HG03460 (cell line): ENCODE measurements around the gene SLC9A3.

Experiments used
- ATAC-seq: cut with Tn5 transposase; IDR thresholded peaks from one replicate; pipeline ENCODE4 v1.9.1; 2021; ENCODE audit not compliant: unreplicated experiment

Gene SLC9A3

DNA sequence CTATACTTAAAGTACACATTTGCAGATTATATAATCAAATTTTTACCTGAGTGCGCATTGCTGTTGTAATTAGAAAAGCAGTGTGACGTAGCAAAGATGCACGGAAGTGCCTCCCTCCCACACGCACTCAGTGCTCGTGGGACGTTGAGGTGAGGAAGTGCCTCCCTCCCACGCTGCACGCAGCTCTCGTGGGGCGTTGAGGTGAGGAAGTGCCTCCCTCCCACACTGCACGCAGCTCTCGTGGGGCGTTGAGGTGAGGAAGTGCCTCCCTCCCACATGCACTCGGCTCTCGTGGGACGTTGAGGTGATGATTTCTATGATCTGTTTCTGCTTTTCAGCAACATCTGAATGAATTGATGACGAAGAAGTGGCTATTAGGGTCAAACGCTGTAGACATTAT lies 60.3 kb downstream of the SLC9A3 start:
- no peak for ATAC-seq

GRCh38 chr5:463301-463700 lies 60.9 kb downstream of the SLC9A3 start:
- no peak for ATAC-seq

DNA sequence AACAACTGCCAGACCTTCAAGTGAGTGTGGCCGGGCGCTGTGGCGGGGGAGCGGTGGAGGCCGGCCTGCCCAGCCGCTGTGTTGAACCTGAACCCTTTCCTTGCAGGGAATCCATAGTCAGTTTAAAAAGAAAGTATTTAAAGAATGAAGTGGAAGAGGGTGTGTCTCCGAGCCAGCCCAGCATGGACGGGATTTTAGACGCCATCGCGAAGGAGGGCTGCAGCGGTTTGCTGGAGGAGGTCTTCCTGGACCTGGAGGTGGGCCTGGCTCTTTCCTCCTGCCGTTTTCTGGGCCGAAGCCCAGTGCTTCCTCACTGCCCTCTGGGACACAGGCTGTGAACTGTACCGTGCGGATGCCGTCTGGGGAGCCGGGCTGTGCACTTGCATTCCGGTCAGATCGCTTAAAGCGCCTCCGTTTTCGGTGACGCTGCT lies 62.2 kb downstream of the SLC9A3 start:
- ATAC-seq = no peak

DNA sequence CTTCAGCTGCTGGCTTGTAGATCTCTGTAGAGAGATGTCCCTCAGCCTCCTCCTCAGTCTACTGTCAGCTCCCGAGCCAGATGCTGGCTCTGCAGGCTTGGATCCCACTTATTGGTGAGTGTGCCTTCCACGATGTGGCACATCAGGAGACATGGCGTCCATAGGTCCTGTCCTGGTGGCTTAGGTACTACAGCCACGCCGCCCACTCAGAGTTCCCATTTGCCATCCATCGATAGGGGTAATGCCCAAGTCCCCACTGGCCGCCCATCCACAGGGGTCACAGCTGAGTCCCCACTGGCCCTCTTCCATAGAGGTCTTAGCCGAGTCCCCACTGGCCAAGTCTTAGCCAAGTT lies 64.0 kb downstream of the SLC9A3 start:
- no peak for ATAC-seq

GRCh38 chr5:459562-460272 lies 64.5 kb downstream of the SLC9A3 start:
- no peak for ATAC-seq

DNA sequence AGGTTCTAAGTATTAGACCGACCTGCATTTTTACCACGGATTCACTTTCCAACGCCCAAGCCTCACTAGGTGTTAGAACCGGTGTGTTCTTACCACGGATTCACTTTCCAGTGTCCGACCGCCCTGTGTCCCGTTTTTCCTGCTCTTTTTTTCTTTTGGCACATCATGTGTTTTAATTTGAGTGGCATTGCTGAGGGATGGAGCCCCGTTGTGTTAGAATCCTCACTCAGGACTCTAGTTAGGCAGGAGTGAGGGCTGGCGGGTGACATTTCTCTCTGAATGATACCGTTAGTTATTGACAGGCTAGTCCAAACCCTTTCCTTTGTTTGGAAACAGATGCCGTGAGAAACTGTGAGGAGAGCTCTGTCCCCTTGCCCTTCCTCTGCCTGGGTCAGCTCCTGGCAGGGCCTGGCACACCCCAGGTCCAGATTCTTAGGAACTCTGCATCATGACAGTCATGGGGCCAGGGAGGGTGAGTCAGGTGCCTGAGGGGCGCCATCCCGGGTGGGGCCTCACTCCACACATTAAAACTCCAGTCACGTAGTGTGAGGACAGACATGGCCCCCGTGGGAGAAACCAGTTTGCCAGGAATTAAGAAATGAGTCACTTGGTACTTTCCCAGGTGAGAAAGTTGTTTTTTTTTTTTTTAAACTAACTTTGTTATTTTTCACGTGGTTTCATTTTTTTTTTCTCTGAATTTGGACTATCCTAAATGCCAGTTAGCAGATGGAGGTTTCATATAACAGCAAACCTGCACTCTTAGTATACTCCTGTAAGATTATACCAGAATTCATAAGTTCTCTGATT lies 65.5 kb downstream of the SLC9A3 start:
- ATAC-seq = peak; percentile 60

DNA sequence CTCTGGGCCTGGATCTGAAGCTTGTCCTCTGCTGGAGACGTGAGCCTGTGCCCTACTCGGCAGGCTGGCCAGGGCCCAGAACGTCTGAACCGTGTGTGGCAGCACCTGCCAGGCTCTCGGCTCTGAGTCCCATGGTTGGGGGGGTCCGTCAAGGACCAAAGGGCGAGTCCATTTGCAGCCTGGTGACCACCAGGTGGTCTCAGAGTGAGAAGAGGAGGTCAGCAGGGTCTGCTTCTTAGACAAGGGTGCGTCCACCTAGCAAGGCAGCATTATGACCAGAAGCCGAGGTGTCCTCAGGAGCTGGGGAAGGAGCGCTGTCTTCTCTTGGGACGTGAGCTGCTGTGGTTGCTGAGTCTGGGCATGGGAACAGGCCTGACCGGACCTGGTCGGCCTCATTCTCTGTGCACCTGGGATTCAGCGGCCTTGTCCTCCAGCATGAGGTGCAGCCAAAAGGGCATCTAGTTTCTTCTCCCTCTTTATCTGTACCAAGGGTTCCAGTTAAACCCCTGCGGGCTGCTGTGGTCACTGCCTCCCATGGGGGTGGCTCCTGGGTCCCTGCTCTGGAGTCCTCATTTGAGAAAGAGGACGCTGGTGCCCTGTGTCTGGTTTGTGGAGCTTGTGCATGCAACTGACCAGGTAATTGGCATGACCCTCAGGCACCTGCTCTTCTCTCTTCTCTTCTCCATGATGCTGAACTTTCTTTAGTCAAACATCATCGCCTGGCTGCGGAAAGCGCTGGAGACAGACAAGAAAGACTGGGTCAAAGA lies 66.9 kb downstream of the SLC9A3 start:
- ATAC-seq = no peak

GRCh38 chr5:456351-457194 lies 67.7 kb downstream of the SLC9A3 start:
- ATAC-seq = no peak

DNA sequence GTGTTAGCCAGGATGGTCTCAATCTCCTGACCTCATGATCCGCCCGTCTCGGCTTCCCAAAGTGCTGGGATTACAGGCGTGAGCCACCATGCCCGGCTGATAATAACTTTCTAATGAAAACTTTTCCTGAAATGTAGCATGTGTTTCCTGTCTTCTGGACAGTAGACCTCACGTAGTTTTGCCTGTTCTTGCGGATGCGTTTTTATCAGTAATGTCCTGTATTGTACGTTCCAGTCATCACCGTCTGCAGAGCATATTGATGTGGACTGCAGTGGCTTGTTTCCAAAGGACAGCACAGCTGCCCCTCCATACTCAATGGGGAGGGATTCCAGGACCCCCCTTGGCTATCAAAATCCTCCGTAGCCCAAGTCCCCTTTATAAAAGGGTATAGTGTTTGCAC lies 68.4 kb downstream of the SLC9A3 start:
- ATAC-seq = no peak

DNA sequence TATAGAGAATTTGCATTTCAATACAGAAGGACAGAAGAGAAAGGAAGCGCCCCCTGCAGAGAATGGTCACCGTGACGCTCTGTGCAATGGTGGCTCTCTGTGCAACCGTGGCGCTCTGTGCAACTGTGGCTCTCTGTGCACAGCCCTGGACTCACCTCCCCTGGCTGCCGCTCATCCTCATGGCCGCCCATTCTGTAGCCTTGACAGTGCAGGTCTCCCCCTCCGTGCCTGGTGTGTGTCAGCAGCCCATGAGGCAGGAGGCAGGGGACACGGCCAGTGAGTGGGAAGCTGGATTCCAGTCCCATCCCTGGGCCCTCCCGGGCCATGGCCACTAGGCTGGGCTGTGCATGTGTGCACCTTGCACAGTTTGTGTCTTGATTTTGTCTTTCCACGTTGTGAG lies 69.3 kb downstream of the SLC9A3 start:
- no peak for ATAC-seq

DNA sequence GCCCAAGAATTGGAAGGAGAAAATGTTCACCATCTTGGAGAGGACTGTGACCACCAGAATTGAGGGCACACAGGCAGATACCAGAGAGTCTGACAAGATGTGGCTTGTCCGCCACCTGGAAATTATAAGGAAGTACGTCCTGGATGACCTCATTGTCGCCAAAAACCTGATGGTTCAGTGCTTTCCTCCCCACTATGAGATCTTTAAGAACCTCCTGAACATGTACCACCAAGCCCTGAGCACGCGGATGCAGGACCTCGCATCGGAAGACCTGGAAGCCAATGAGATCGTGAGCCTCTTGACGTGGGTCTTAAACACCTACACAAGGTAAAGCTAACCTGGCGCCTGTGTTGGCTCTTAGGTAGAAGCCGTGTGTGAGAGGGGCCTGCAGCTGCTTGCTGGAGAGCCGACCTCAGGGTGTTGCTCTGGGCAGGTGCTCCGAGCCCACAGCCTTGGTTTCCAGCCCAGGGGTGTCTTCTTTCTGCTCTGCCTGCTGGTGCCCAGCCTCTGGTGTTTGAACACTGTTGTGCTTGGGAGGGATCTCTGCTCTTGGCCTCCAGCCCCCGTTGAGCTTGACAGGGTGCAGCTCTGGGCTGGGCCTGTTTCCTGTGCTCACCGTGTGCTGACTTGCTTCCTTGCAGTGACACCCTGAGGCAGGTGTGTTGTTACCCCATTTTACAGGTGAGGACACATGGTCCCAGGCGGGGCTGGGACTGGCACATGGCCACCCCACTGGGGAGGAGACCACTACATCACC lies 70.3 kb downstream of the SLC9A3 start:
- ATAC-seq = no peak

DNA sequence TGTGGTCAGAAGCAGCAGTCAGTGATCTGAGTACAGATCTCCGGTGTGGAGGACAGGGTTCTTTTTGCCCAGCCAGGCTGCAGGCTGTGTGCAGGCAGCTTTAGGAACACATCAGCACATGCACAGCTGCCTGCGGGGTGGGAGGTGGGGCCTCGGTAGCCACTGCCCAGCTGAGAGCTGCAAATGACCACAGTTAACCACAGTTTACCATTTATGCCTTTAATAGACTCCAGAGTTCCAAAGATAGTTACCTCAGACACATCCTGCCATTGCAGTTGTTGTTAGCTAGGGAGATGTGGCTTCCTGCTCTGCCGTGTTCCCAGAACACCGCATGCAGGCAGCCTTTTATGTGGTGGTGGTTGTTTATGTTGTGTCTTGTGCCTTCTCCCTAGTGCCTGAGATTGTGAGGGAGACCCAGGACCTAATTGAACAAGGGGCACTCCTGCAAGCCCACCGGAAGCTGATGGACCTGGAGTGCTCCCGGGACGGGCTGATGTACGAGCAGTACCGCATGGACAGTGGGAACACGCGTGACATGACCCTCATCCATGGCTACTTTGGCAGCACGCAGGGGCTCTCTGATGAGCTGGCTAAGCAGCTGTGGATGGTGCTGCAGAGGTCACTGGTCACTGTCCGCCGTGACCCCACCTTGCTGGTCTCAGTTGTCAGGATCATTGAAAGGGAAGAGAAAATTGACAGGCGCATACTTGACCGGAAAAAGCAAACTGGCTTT lies 71.1 kb downstream of the SLC9A3 start:
- ATAC-seq = no peak

DNA sequence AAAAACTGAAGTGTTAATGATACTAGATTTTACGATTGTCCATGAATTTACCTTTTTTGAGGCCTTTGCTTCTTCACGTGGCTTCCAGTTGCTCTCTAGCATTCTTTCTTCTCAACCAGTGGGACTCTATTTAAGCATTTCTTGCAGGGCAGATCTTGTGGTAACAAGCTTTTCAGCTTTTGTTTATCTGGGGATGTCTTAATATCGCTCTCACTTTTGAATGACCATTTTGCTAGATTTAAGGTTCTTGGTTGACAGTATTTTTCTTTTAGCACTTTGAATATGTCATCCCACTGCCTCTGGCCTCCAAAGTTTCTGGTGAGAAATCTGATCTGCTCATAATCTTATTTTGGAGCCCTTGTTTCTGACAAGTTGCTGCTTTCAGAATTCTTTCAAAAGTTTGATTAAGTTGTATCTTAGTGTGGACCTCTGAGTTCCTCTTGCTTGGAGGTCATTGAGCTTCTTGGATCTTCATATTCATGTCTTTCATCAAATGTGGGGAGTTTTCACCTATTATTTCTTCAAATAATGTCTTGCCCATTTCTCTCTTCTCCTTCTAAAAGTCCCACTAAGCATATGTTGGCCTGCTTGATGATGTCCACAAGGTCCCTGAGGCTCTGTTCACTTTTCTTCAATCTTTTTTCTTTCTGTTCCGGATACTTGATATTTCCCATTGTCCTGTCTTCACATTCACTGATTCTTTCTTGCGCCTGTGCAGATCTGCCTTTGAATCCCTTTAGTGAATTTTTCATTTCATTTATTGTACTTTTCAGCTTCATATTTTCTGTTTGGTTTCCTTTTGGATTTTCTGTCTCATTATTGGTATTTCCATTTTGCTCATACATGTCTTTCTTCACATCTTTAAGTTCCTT lies 72.4 kb downstream of the SLC9A3 start:
- ATAC-seq = no peak

- no peak for ATAC-seq
Measured at GRCh38 chr5:449151-449550, 75.1 kb downstream of the SLC9A3 start.

DNA sequence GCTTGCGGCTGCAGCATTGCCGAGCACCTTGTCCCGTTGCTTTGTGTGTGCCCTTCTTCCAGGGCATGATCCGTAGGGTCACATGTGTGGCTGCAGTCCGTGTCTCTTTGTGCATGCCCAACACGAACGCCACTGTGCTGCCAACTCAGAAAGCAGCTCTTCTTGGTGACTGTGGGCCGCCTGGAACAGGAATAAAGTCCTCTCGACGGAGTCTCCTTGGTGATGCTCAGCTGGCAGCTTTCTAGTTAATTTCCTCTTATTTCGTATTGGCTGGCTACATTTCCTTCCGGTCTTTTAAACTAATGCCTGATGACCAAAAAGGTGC lies 75.5 kb downstream of the SLC9A3 start:
- no peak for ATAC-seq

GRCh38 chr5:448061-448765 lies 76.0 kb downstream of the SLC9A3 start:
- ATAC-seq = no peak

- no peak for ATAC-seq
Measured at GRCh38 chr5:447501-447900, 76.7 kb downstream of the SLC9A3 start.

- no peak for ATAC-seq
Measured at GRCh38 chr5:446883-447263, 77.4 kb downstream of the SLC9A3 start.
